Measurements from ENCODE around the gene GPC1.

Gene GPC1

DNA sequence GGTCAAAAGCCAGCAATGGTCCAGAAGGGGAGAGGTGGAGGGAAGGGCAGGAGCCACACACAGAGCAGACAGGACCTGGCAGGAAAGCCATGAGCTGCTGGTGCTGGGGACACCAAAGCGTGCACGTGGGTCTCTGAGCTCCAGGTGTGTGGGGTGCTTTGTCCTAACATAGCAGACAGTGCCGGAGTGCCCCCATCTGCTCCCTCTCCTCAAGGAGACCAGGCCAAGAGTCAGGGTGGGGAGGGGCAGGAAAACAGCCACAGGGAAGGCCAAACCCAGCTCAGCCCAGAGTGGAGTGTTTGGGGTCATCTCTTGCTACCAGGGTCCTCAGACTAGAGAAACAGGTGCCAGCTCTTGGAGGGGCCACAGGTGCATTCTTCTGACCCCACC, 4.2 kb upstream of the GPC1 start:
- Histone ChIP-seq H2AFZ (ENCODE audit: low read depth, low read length) (no peak overlapping the region), H3K4me1 (ENCODE audit: low read length) (no peaks in the 10 kb centered on the region), H3K27me3 (ENCODE audit: low read depth, low read length) (no peaks in the 10 kb centered on the region), H3K4me3 (ENCODE audit: low read length) (no peak overlapping the region), H4K20me1 (ENCODE audit: insufficient read depth, low read length) (no peaks in the 10 kb centered on the region), H3K36me3 (replicated peaks; ENCODE audit: low read depth, low read length) (no peaks in the 10 kb centered on the region), H3K79me2 (ENCODE audit: low read length) (no peaks in the 10 kb centered on the region), H3K9me3 (ENCODE audit: insufficient read depth, low read length) (no peaks in the 10 kb centered on the region), H3K9ac (ENCODE audit: low read length) (no peak overlapping the region), H3K27ac (ENCODE audit: low read length) (no peak overlapping the region), H3K4me2 (ENCODE audit: low read length) (no peak overlapping the region)
- no peak for TF ChIP-seq EZH2phosphoT487 (IDR thresholded peaks at IDR 0.05; ENCODE audit: low read depth)
- TF ChIP-seq, protein P1, sequence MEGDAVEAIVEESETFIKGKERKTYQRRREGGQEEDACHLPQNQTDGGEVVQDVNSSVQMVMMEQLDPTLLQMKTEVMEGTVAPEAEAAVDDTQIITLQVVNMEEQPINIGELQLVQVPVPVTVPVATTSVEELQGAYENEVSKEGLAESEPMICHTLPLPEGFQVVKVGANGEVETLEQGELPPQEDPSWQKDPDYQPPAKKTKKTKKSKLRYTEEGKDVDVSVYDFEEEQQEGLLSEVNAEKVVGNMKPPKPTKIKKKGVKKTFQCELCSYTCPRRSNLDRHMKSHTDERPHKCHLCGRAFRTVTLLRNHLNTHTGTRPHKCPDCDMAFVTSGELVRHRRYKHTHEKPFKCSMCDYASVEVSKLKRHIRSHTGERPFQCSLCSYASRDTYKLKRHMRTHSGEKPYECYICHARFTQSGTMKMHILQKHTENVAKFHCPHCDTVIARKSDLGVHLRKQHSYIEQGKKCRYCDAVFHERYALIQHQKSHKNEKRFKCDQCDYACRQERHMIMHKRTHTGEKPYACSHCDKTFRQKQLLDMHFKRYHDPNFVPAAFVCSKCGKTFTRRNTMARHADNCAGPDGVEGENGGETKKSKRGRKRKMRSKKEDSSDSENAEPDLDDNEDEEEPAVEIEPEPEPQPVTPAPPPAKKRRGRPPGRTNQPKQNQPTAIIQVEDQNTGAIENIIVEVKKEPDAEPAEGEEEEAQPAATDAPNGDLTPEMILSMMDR (IDR thresholded peaks at IDR 0.05; ENCODE audit: low read depth, low read length): no peak

GRCh38 chr2:240431661-240432424, 3.6 kb upstream of the GPC1 start:
- H4K20me1 ChIP-seq (ENCODE audit: insufficient read depth, low read length): no peaks in the 10 kb centered on the region
- no peak overlapping the region for H3K4me2 ChIP-seq (ENCODE audit: low read length)
- no peaks in the 10 kb centered on the region for H3K4me1 ChIP-seq (ENCODE audit: low read length)
- H3K27ac ChIP-seq (ENCODE audit: low read length): no peak overlapping the region
- no peaks in the 10 kb centered on the region for H3K27me3 ChIP-seq (ENCODE audit: low read depth, low read length)
- H3K4me3 ChIP-seq (ENCODE audit: low read length): no peak overlapping the region
- no peaks in the 10 kb centered on the region for H3K79me2 ChIP-seq (ENCODE audit: low read length)
- H2AFZ ChIP-seq (ENCODE audit: low read depth, low read length): no peak overlapping the region
- H3K9me3 ChIP-seq (ENCODE audit: insufficient read depth, low read length): no peaks in the 10 kb centered on the region
- no peak overlapping the region for H3K9ac ChIP-seq (ENCODE audit: low read length)
- no peaks in the 10 kb centered on the region for H3K36me3 ChIP-seq (replicated peaks; ENCODE audit: low read depth, low read length)
- TF ChIP-seq, protein P1 (IDR thresholded peaks at IDR 0.05; ENCODE audit: low read depth, low read length): no peak
- TF ChIP-seq EZH2phosphoT487 (IDR thresholded peaks at IDR 0.05; ENCODE audit: low read depth): no peak

DNA sequence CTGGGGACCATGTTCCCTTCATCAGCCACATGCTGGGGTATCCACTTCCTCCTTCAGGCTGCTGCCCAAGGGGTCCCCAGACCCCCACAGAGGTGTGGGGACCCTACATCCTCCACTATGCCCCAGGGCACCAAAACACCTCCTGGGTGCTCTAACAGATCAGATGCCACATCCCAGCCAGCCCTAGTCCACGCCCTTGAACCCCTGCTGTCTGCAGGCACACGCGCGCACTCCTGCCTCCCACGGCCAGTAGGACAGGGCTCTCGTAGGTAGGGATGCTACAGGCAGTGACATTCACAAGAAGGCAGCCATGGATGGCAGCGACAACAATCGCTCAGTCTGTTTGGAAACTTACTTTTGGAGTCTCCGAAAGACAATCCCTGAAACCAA, 3.0 kb upstream of the GPC1 start:
- TF ChIP-seq EZH2phosphoT487 (IDR thresholded peaks at IDR 0.05; ENCODE audit: low read depth): no peak
- TF ChIP-seq, protein P1 (IDR thresholded peaks at IDR 0.05; ENCODE audit: low read depth, low read length): no peak

GRCh38 chr2:240432820-240433801, 2.4 kb upstream of the GPC1 start:
- no peak overlapping the region for H3K4me2 ChIP-seq (ENCODE audit: low read length)

More for the DNA sequence above, 3.0 kb upstream of the GPC1 start:
- Histone ChIP-seq H3K36me3 (replicated peaks; ENCODE audit: low read depth, low read length) (no peaks in the 10 kb centered on the region), H3K79me2 (ENCODE audit: low read length) (no peaks in the 10 kb centered on the region), H4K20me1 (ENCODE audit: insufficient read depth, low read length) (no peaks in the 10 kb centered on the region), H3K27ac (ENCODE audit: low read length) (no peak overlapping the region), H3K9ac (ENCODE audit: low read length) (no peak overlapping the region), H3K4me1 (ENCODE audit: low read length) (no peaks in the 10 kb centered on the region), H3K9me3 (ENCODE audit: insufficient read depth, low read length) (no peaks in the 10 kb centered on the region), H3K27me3 (ENCODE audit: low read depth, low read length) (no peaks in the 10 kb centered on the region), H2AFZ (ENCODE audit: low read depth, low read length) (no peak overlapping the region), H3K4me3 (ENCODE audit: low read length) (no peak overlapping the region), H3K4me2 (ENCODE audit: low read length) (no peak overlapping the region)

More at GRCh38 chr2:240432820-240433801, 2.4 kb upstream of the GPC1 start:
- H3K9ac ChIP-seq (ENCODE audit: low read length): no peak overlapping the region
- no peak overlapping the region for H3K4me3 ChIP-seq (ENCODE audit: low read length)
- H3K9me3 ChIP-seq (ENCODE audit: insufficient read depth, low read length): no peaks in the 10 kb centered on the region
- no peaks in the 10 kb centered on the region for H3K79me2 ChIP-seq (ENCODE audit: low read length)
- H4K20me1 ChIP-seq (ENCODE audit: insufficient read depth, low read length): no peaks in the 10 kb centered on the region
- H3K4me1 ChIP-seq (ENCODE audit: low read length): no peaks in the 10 kb centered on the region
- no peak overlapping the region for H2AFZ ChIP-seq (ENCODE audit: low read depth, low read length)
- no peaks in the 10 kb centered on the region for H3K27me3 ChIP-seq (ENCODE audit: low read depth, low read length)
- TF ChIP-seq, protein P1 (IDR thresholded peaks at IDR 0.05; ENCODE audit: low read depth, low read length): no peak
- no peak for TF ChIP-seq EZH2phosphoT487 (IDR thresholded peaks at IDR 0.05; ENCODE audit: low read depth)
- H3K27ac ChIP-seq (ENCODE audit: low read length): no peak overlapping the region
- no peaks in the 10 kb centered on the region for H3K36me3 ChIP-seq (replicated peaks; ENCODE audit: low read depth, low read length)

Data from OCI-LY3 (cell line).